Mesothelial cell of epicardium (in vitro differentiated cells): ENCODE data around the gene OLFM1. TPM values are rescaled to one million over a fixed set of nuclear protein-coding genes. Genes with fewer than 3 reads are reported as not detected.

ENCODE experiments used
- DNase-seq, 2 experiments: peaks; one replicate each; pipeline ENCODE4 v3.0.0; 2021; ENCODE audit warnings: low spot score in 2 of 2; ENCODE audit not compliant: unreplicated experiment in 2 of 2
- H3K27ac Mint-ChIP-seq: 2 replicates; pipeline ENCODE4 v1.8.0; 2021; ENCODE audit warnings: mixed read lengths
- H3K27me3 Mint-ChIP-seq: 2 replicates; pipeline ENCODE4 v1.8.0; 2021; ENCODE audit warnings: low read depth, mixed read lengths
- H3K36me3 Mint-ChIP-seq: 2 replicates; pipeline ENCODE4 v1.8.0; 2021; ENCODE audit warnings: mixed read lengths
- H3K4me1 Mint-ChIP-seq: 2 replicates; pipeline ENCODE4 v1.8.0; 2021; ENCODE audit warnings: mixed read lengths
- H3K4me3 Mint-ChIP-seq: 2 replicates; pipeline ENCODE4 v1.8.0; 2021; ENCODE audit warnings: mild to moderate bottlenecking, moderate library complexity, mixed read lengths
- H3K9me3 Mint-ChIP-seq: 2 replicates; pipeline ENCODE4 v1.8.0; 2021; ENCODE audit warnings: mixed read lengths
- total RNA-seq: library from RNA; stranded (reverse); gene quantifications from 3 replicates; pipeline ENCODE4 v1.2.1, GENCODE V29; 2021
- TF ChIP-seq, protein P1 (sequence below): fragments of 200-600 bp; sonication (generic); IDR thresholded peaks from one replicate; pipeline ENCODE4 v1.5.0; 2021; ENCODE audit warnings: antibody characterized with exemption; ENCODE audit not compliant: unreplicated experiment

The OLFM1 gene
- total RNA-seq, 1 donor from 2014 or later: 2.0 TPM

DNA sequence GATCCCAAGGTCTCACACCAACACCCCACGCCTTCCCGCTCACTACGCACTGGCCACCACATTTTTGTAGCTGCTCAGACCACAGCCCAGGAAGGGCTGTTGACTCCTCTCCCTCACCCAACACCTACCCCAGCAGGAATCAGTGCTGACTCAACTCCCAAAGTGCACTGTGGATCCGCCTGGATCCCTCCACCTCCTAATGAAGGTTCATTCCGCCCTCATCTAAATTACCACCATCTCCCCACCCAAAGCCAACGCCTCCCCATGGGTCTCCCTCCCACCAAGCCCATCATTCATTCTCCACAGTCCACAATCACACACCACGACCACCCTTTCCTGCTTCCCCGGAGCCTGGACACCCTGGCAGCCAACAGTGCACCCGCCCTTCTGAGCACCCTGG, 57.8 kb downstream of the OLFM1 start:
- no peaks in the 10 kb centered on the region for H3K36me3 Mint-ChIP-seq

DNA sequence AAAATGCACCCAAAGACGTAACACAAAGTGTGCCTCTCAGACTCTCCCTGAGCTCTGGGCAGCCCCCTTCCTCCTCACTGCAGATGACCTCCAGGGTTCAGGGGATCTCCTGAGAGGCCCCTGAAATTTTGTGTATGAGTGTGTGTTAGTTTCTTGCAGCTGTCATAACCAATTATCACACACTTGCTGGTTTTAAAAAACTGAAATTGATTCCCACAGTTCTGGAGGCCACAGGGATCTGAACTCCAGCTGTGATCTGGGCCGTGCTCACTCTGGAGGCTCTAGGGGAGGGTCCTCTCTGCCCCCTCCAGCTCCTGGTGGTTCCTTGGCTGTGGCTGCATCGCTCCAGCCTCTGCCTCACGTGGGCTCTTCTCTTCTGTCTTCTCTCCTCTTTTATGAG, 58.8 kb downstream of the OLFM1 start:
- TF ChIP-seq, protein P1, sequence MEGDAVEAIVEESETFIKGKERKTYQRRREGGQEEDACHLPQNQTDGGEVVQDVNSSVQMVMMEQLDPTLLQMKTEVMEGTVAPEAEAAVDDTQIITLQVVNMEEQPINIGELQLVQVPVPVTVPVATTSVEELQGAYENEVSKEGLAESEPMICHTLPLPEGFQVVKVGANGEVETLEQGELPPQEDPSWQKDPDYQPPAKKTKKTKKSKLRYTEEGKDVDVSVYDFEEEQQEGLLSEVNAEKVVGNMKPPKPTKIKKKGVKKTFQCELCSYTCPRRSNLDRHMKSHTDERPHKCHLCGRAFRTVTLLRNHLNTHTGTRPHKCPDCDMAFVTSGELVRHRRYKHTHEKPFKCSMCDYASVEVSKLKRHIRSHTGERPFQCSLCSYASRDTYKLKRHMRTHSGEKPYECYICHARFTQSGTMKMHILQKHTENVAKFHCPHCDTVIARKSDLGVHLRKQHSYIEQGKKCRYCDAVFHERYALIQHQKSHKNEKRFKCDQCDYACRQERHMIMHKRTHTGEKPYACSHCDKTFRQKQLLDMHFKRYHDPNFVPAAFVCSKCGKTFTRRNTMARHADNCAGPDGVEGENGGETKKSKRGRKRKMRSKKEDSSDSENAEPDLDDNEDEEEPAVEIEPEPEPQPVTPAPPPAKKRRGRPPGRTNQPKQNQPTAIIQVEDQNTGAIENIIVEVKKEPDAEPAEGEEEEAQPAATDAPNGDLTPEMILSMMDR: no peak
- no peak overlapping the region for H3K4me3 Mint-ChIP-seq
- H3K27me3 Mint-ChIP-seq: peaks cover 25% of the 10 kb centered on the region
- no peaks in the 10 kb centered on the region for H3K36me3 Mint-ChIP-seq
- no peak overlapping the region for H3K27ac Mint-ChIP-seq
- peaks cover 7% of the 10 kb centered on the region for H3K9me3 Mint-ChIP-seq
- DNase-seq: no peak
- no peaks in the 10 kb centered on the region for H3K4me1 Mint-ChIP-seq

More for the DNA sequence above, 57.8 kb downstream of the OLFM1 start:
- peaks cover 1% of the 10 kb centered on the region for H3K9me3 Mint-ChIP-seq
- DNase-seq: no peak
- H3K4me3 Mint-ChIP-seq: no peak overlapping the region
- H3K27ac Mint-ChIP-seq: no peak overlapping the region
- TF ChIP-seq, protein P1: no peak
- H3K27me3 Mint-ChIP-seq: peaks cover 23% of the 10 kb centered on the region
- H3K4me1 Mint-ChIP-seq: no peaks in the 10 kb centered on the region

DNA sequence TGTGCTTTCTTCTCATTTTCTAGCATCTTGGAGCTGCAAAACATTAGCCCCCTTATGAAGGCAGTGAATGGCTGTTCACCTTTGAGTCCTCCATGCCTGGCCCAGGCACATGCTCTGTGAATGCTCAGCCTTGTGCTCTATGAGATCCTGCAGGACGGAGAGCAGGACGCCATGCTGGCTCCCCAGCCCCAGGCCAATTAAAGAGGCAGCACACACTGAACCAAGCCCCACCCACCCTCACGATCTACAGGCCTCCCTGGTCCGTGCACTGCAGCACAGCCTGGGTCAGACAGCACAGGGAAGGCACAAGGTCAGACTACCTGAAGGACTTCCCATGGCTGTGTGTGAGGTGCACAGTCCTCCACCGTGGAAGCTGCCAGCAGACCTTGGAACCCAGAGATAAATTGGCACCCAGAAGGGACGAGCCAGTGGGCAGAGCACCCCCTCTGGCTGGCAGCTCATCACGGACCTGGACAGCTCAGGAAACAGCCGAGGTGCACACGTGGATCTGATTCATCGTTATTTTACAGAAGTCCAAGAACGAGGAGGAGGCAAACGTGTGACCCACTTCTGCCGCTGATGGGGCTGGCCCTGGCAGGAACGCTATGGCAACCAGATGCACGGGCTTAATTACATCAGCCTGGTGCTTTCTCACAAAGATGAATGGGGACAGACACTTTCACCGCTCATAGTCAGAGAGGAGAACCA, 59.5 kb downstream of the OLFM1 start:
- H3K36me3 Mint-ChIP-seq: no peaks in the 10 kb centered on the region
- DNase-seq: no peak
- TF ChIP-seq, protein P1: no peak
- H3K4me3 Mint-ChIP-seq: no peak overlapping the region
- peaks cover 32% of the 10 kb centered on the region for H3K27me3 Mint-ChIP-seq
- H3K27ac Mint-ChIP-seq: no peak overlapping the region
- H3K4me1 Mint-ChIP-seq: no peaks in the 10 kb centered on the region
- H3K9me3 Mint-ChIP-seq: peaks cover 7% of the 10 kb centered on the region

DNA sequence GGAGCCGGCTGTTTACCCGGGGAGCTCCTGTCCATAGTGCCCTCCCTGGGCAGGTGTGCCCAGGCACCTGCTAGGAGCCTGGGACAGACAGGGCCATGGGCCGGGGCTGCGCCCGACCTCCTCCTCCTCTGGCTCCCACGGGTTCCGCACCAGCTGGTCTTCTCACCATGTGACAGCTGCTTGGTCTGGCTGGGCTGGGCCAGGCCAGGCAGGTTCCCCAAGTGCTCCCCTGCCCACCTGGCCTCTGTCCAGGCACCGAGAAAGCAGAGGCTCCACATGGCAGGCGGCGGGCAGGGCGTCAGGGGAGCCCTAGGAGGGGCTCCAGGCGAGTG, 60.0 kb downstream of the OLFM1 start:
- Mint-ChIP-seq H3K36me3 (no peaks in the 10 kb centered on the region), H3K4me1 (no peaks in the 10 kb centered on the region), H3K9me3 (peaks cover 7% of the 10 kb centered on the region), H3K4me3 (no peak overlapping the region), H3K27ac (no peak overlapping the region), H3K27me3 (peaks cover 34% of the 10 kb centered on the region)
- no peak for DNase-seq
- TF ChIP-seq, protein P1: no peak

DNA sequence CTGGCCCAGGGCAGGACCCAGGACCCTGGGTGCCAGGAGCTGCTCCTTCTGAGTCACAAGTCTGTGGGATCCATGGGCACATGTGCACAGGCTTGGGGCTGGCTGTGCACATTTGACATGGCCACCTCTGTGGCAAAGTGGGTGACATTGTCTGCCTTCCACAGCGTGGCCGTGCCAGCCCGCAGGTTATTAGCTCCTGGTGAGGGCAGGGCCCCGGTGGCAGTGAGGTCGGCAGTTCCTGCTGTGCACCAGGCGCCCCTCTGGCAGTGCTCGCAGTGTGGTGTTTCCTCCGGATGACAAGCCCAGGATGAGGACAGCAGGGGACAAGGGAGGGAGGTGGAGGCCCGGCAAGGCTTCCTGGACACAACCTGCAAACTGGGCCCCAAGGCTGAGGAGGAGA, 60.5 kb downstream of the OLFM1 start:
- TF ChIP-seq, protein P1: no peak
- H3K9me3 Mint-ChIP-seq: peaks cover 7% of the 10 kb centered on the region
- no peak overlapping the region for H3K27ac Mint-ChIP-seq
- no peak overlapping the region for H3K4me3 Mint-ChIP-seq
- DNase-seq: no peak
- peaks cover 39% of the 10 kb centered on the region for H3K27me3 Mint-ChIP-seq
- no peaks in the 10 kb centered on the region for H3K36me3 Mint-ChIP-seq
- H3K4me1 Mint-ChIP-seq: no peaks in the 10 kb centered on the region
